CD4-positive, alpha-beta T cell treated with Interleukin-17A for 4 hours (primary cell): ENCODE results near the gene ALPL.

Experiments
- DNase-seq: peaks from one replicate; pipeline ENCODE4 v3.0.0-alpha.2; 2020; ENCODE audit warnings: mixed read lengths

The ALPL gene

GRCh38 chr1:21584096-21584495 is 74.9 kb downstream of the ALPL start:
- DNase-seq: no peak

GRCh38 chr1:21585037-21585436 is 75.8 kb downstream of the ALPL start:
- no peak for DNase-seq

GRCh38 chr1:21586222-21586621 is 77.0 kb downstream of the ALPL start:
- no peak for DNase-seq

DNA sequence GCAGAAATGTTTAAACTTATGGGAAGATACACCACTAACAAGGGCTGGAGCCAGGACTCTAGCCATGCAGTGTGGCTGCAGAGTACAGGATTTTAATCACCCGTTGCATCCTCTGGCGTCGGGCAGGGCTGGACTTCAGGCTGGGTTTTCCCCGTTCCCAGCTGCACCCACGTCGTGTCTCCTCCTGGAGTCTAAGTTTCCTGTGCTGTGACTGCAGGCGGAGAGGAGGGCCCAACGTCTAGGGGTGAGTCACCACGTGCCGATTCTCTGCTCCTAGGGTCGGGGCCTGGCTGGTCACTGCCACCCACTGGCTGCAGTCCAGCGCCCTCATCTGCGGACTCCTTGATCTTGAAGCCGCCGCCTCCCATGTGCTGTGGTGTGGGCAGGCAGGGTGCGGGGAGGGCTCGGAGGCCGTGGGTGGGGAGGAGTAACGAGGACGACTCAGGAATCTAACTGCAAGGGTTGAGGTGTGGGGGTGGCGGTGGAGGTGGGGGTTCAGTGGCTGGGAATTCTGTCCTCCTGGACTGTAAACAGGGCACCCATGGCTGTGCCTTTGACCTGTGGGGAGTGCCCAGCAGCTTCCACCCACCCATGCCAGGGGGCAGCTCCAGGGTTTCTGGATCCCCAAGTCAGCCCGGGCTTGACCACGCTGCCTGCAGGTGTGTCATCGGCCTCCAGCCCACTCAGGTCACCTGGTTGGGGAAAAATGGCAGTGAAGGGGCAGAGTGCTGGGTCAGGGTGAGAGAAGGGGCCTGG is 77.8 kb downstream of the ALPL start:
- DNase-seq: no peak

- DNase-seq: no peak
Observed at GRCh38 chr1:21587602-21587953, 78.4 kb downstream of the ALPL start.

DNA sequence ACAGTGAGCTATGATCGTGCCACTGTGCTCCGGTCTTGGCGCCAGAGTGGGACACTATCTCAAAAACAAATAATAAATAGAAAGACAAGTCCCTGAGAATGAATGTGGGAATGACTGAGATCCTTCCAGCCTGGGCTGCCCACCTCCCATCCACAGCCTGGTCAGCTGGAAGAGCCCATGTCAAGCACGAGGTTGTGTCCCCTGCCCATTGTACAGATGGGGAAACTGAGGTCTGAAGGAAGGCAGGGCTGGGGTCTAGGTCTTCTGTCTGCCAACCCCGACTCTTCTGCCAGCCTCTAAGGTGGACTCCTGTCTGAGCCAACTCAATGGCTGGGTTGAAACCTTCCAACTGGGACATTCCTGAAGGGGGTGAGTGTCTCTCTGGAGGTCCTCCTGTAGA is 80.4 kb downstream of the ALPL start:
- DNase-seq: no peak

- no peak for DNase-seq
Observed at GRCh38 chr1:21590126-21590880, 81.1 kb downstream of the ALPL start.

DNA sequence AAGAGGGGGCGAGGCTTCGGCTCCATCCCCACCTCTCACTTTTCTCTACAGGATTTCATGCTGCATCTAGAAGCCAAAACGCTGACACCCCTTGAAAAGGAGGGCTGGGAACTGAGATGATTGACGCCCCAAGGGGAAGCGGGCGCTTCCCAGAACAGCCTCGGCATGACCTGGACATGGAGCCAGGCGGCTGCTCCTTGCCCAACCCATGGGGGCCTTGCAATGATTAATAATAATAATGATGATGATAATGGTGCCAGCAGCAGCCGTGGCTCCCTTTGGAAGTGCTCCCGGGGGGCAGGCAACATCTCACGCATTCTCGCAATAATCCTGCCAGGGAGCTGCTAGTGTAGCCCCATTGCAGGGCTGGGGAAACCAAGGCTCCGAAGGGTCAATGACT is 81.7 kb downstream of the ALPL start:
- no peak for DNase-seq

DNA sequence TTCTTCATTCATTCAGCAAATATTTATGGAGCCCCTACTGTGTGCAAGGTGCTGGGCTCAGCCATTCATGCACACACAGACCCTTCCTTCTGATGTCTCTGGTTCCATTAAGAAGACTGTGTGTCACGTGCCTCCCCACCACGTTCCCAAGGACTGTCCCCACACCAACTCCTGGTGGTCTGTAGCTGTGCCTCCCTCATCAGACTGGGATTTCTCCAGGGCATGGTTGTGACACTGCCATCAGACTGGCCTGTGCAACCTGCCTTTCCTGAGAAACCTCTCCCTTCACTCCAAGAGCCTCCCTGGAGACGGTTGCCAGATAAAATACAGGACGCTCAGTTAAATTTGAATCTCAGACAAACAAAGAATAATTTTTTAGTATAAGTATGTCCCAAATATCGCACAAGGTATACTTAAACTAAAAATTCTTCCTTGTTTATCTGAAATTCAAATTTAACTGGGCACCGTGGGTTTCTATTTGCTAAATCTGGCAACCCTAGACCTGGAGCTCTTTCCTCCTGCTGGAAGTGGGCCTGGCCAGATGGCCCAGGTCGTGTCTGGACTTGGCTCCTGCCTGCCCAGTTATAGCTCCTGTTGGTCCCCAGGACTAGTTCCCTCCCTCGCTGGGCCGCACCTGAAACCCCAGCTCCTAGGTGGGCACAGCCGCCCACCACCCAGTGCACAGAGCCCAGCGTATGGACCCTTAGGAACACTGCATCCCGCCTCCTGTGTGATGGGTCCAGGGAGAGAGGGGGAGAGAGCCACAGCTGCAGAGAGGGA is 83.1 kb downstream of the ALPL start:
- no peak for DNase-seq

- no peak for DNase-seq
Observed at GRCh38 chr1:21593231-21593630, 84.0 kb downstream of the ALPL start.

DNA sequence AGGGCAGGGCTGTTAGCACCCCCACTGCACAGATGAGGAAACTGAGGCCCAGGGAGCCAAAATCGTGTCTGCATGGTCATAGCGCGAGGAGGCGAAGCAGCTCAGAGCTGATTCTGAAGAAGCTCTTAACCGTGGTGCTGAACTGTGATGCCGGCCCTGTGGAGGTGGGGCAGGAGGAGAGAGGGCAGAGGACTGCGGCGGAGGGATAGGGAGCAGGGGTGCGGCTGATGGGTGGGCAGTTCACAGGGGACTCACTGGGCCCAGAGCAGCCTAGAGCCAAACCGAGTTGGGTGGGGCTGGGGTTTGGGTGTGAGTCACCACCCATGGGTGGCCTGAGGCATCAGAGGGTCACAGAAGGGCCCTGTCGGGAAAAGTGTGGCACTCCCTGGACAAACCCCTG is 85.3 kb downstream of the ALPL start:
- no peak for DNase-seq

- peak; percentile 41 for DNase-seq
Observed at GRCh38 chr1:21594935-21595897, 86.0 kb downstream of the ALPL start.

GRCh38 chr1:21596174-21596573 is 87.0 kb downstream of the ALPL start:
- no peak for DNase-seq

DNA sequence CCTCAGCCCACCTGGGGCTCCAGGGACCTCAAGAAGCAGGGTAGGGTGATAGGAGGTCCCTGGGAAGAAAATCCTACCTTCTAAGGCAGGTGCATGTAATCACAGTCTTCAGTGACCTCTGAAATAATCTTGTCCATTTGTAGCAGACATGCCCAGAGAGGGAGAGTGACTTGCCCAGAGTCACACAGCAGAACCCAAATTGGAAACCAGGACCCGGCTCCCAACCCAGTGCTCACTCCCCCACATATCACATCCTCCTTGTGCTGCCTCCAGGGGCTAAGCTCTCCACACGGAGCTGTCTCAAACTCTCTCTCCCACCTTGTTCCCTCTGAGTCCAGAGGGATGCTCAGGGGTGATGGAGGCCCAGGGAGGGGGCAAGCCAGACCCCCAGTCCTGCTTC is 87.4 kb downstream of the ALPL start:
- DNase-seq: no peak

GRCh38 chr1:21597753-21598152 is 88.5 kb downstream of the ALPL start:
- DNase-seq: no peak

- DNase-seq: no peak
Observed at GRCh38 chr1:21598417-21598816, 89.2 kb downstream of the ALPL start.

DNA sequence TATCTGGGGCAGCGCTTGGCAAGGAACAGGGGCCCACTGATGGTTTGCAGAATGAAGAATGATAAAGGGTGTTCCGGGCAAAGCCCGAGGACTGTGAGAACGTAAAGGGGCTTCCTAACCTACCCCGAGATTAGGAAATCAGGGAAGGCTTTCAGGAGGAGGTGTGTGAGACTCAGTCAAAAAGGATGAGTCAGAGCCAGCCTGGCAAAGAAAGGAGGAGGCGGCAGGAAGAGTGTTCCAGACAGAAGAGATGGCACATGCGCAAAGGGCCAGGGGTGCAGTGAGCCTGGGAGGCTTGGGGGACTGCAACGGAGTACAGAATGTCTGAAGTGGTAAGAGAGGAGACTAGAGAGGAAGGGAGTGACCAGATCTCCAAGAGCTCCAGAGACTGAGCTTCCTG is 89.7 kb downstream of the ALPL start:
- no peak for DNase-seq

GRCh38 chr1:21599402-21599801 is 90.2 kb downstream of the ALPL start:
- no peak for DNase-seq

DNA sequence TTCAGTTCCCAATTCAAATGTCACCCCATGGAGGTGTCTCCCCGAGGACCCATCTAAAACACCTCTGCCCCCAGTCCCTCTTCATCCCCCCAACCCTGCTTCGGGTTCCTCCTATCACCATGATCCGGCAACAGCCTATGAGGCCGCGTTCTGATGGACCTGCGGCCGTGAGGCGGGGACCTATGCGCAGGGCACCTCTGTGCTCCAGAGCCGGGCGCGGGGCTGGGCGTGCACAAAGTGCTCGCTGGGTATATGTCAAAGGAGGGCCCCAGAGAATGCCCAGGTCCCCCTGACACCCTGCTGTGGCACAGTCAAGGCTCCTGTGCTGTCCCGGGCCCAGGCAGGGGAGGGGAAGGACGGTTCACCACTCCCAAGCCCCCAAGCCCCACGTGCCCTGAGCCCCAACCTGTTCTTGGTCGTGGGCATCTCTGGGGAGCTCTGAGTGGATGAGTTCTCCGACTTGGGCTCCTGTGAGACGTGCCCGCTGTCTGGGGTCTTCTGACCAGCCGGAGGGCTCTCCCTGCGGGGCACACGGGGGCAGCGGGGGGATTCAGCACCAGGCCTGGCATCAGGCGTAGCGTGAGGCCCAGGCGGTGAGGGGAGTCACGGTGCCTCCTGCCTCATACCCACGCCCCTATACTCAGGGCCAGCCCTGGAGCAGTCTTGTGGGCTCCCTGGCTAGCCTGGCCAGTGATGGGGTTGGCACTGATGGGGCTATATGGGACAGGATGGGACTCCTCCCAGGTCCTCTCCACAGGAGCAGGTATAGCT is 92.2 kb downstream of the ALPL start:
- no peak for DNase-seq

DNA sequence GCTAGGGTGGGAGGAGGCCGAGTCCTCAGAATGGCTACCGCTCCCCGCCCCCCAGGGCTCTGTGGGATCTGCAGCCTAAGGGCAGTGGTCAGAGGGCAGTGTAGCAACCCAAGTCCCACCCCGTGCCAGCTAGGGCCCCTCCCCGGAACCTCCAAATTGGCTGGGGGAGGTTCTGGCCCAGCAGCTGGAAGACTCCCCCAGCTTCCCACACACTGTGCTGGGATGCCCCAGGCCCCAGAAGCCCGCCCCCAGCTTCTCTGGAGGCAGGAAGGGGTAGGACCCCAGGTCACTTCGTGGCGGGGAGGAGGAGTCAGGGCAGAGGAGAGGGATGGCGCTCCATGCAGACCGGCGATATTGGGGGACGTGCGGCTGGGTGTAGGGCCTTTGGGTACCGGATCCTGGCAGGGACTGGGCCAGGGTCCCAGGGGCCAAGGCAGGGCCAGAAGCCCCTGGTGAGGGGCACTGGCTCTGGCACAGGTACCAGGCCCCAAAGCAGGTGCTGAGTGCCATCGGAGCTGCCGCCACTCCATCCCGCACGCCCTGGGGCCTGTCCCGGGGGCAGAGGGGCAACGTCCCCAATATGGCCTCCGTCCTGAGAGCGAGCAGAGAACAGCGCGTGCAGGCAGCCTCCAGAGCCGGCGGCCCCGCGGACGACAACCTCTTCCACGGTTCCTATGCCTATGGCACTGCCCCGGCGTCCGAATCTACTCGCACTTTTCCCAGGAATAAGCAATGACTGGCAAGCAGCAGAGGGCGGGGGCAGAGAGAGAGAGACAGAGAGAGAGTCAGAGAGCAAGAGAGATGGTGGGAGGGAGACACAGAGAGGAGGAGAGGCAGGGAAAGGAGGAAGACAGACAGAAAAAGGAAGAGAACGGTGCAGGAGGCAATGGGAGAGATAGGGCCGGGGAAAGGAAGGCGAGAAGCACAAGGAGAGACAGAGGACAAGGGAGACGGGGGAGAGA is 94.2 kb downstream of the ALPL start:
- DNase-seq: no peak
